Subcutaneous abdominal adipose tissue (tissue), 5 donors: ENCODE results near the gene NDUFA8.
A peak's percentile ranks its signal among the peaks of the same experiment; 100 is the strongest.

Source experiments
- H3K27ac ChIP-seq: one replicate; pipeline ENCODE4 v1.7.0; 2013; ENCODE audit warnings: low read depth, mild to moderate bottlenecking, inconsistent platforms, low read length, moderate library complexity
- H3K27me3 ChIP-seq, 5 donors: one replicate each; pipeline ENCODE4 v1.7.0; 2013; ENCODE audit warnings: low read length in 5 of 5, inconsistent platforms in 1 of 5; ENCODE audit not compliant: control insufficient read depth in 5 of 5, insufficient read depth in 4 of 5
- H3K36me3 ChIP-seq, 5 donors: one replicate each; pipeline ENCODE4 v1.7.0; 2013; ENCODE audit warnings: low read length in 5 of 5; ENCODE audit not compliant: control insufficient read depth in 5 of 5, insufficient read depth in 5 of 5
- H3K4me1 ChIP-seq, 5 donors: one replicate each; pipeline ENCODE4 v1.7.0; 2013; ENCODE audit warnings: low read length in 5 of 5, mild to moderate bottlenecking in 3 of 5, moderate library complexity in 1 of 5; ENCODE audit not compliant: control insufficient read depth in 5 of 5, insufficient read depth in 5 of 5
- H3K4me3 ChIP-seq, 5 donors: one replicate each; pipeline ENCODE4 v1.7.0; 2013; ENCODE audit warnings: low read length in 5 of 5, low read depth in 1 of 5
- H3K9ac ChIP-seq, 5 donors: one replicate each; pipeline ENCODE4 v1.7.0; 2013; ENCODE audit warnings: low read length in 5 of 5, mild to moderate bottlenecking in 4 of 5, moderate library complexity in 3 of 5
- H3K9me3 ChIP-seq, 5 donors: one replicate each; pipeline ENCODE4 v1.7.0; 2013; ENCODE audit warnings: low read length in 5 of 5; ENCODE audit not compliant: control insufficient read depth in 5 of 5
- donor health status: healthy.
- donor health status: healthy.
- donor health status: healthy.
- donor health status: healthy.
- donor health status: healthy.

Gene NDUFA8

DNA sequence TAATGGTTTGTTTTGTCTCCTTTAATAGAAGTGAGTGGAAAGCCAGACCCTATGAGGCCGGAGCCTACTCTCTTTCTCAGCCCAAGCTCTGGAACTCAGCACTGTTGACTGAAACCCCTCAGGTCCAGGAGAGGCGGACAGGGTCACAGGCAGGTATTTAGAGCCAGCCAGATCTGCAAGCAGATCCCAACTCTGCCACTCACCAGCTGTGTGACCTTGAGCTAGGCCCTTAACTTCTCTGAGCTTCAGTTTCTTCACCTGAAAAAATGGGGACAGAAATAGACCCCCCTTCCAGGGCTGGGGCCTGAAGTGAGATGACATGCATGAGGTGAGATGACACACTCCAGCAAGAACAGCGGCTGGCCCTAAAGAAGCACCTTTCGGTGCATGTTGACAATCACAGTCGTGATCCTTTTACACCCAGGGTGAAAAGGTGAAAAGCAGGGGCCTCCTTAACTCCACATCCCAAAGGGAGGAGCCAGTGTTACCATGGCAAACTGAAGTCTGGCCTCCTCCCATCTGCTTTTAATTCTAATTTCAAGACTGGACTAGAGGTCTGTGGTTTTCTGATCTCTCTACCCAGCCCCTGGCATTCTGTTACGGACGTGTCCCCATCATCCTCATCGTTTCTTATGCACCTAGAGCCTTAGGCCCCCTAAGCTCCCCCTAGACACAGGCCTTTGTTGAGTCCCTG is 27.3 kb upstream of the NDUFA8 start:
- Histone ChIP-seq H3K27ac (no peak overlapping the region), H3K4me3 (peak overlapping the region in 1 of 5 donors; percentile 2), H3K36me3 (no peaks in the 10 kb centered on the region), H3K9me3 (no peaks in the 10 kb centered on the region), H3K4me1 (peaks cover 5 to 16% (median 12%) of the 10 kb centered on the region in 5 donors), H3K27me3 (peaks cover 0 to 8% (median 3%) of the 10 kb centered on the region in 5 donors), H3K9ac (peak overlapping the region in 1 of 5 donors; percentile 25)

DNA sequence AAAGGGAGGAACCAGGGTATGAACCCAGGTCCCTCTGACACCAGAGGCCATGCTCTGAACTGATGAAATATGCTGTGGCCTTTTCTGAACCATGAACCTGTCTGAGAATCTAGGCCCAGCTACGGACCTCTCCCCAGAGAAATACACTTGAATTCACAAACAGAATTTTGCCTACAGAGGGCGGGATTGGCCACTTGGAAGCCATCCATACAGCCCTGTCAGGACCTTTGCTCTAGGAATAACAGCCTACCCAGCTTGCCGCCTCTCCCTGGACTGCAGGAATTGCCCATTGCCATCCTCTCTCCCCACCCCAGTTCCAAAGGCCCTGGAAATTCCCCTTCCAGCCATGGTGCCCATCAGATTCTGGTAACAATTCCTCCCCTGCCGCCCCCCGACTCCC is 26.7 kb upstream of the NDUFA8 start:
- no peak overlapping the region for H3K27ac ChIP-seq
- H3K27me3 ChIP-seq = peaks cover 0 to 9% (median 3%) of the 10 kb centered on the region in 5 donors
- H3K4me3 ChIP-seq = peak overlapping the region in 1 of 5 donors; percentile 2
- H3K36me3 ChIP-seq = no peaks in the 10 kb centered on the region
- H3K9ac ChIP-seq = peak overlapping the region in 2 of 5 donors; percentile 27 to 35
- H3K4me1 ChIP-seq = peaks cover 5 to 16% (median 12%) of the 10 kb centered on the region in 5 donors
- no peaks in the 10 kb centered on the region for H3K9me3 ChIP-seq

DNA sequence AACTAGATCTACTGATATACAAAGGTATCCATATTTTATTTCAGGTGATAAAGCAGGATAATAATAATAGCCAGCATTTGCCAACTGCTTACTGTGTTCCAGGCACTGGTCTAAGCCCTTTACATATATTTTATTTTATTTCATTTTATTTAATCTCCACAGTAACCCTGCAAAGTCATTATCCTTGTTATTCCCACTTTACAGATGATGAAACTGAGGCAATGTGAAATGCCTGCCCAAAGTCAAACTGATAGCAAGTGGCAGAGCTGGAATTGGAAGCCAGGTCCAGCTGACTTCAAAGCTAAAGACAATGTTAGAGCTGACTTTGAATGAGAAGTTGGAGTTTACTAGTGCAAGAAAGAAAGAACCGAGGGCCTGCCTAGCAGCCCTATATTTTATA is 25.0 kb upstream of the NDUFA8 start:
- H3K9me3 ChIP-seq = no peaks in the 10 kb centered on the region
- peaks cover 0 to 9% (median 3%) of the 10 kb centered on the region in 5 donors for H3K27me3 ChIP-seq
- H3K36me3 ChIP-seq = no peaks in the 10 kb centered on the region

DNA sequence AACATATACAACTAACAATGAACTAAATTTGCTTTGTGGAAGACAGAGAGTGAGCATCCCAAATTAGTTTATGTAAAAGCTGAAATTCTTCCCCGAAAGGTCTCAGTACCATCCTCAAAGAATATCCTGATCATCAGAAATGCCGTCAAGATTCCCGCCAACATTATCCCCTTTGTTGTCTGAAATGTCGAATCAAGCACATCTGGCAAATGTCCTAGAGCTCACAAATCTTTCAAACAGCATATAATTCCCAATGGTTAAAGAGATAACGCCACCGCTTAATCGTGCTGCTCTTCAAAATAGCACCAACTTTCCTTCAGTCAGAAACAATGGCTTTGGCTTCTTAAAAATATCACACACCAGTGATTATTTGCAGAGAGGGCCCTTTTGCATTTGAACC is 23.9 kb upstream of the NDUFA8 start:
- Histone ChIP-seq H3K27ac (no peak overlapping the region), H3K9ac (no peak overlapping the region), H3K36me3 (no peaks in the 10 kb centered on the region), H3K4me3 (no peak overlapping the region), H3K4me1 (peaks cover 1 to 22% (median 14%) of the 10 kb centered on the region in 5 donors), H3K9me3 (no peaks in the 10 kb centered on the region), H3K27me3 (peaks cover 0 to 9% (median 3%) of the 10 kb centered on the region in 5 donors)

More for the DNA sequence above, 25.0 kb upstream of the NDUFA8 start:
- no peak overlapping the region for H3K9ac ChIP-seq
- peaks cover 1 to 16% (median 14%) of the 10 kb centered on the region in 5 donors for H3K4me1 ChIP-seq
- no peak overlapping the region for H3K4me3 ChIP-seq
- H3K27ac ChIP-seq = no peak overlapping the region

DNA sequence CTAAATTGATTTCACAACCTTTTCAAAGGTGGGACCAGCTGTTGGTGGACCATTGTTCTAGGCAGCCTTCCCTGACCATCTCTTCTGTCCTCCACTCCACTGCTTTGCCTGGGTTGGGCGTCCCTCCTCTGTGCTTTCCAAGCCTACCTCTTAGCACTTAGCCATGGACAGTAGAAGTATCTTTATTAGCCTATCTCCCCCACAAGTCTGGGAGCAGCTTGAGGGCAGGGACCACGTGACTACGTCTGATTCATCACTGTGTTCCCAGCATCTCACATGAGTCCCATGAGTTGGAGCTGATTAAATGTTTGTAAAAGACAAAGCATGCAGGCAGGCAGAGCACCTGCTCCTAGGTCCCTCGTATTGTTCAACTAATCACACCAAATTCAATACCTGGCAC is 21.1 kb upstream of the NDUFA8 start:
- H3K4me3 ChIP-seq = no peak overlapping the region
- H3K27ac ChIP-seq = no peak overlapping the region
- no peak overlapping the region for H3K9ac ChIP-seq
- H3K36me3 ChIP-seq = no peaks in the 10 kb centered on the region
- H3K27me3 ChIP-seq = peaks cover 0 to 9% (median 3%) of the 10 kb centered on the region in 5 donors
- no peaks in the 10 kb centered on the region for H3K9me3 ChIP-seq
- H3K4me1 ChIP-seq = peaks cover 0 to 8% (median 0%) of the 10 kb centered on the region in 5 donors

DNA sequence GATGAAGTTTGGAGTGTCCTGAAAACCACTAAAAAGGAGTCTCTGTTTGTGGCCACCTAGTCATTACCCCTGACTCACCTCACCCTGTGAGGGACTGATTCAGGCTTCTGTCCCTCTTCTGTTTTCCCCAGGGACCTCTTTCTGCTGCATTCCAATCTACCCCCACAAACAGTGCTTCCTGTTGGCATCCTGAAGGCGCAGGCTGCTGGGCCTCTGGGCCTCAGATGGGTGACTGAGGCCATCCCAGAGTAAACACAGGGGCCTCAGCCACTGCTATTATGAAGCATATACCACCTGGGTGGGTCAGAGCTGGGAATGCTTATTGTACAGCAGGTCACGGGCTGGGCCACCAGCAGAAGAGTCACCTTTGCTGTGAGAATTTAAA is 20.1 kb upstream of the NDUFA8 start:
- Histone ChIP-seq H3K27ac (no peak overlapping the region), H3K27me3 (peaks cover 0 to 9% (median 3%) of the 10 kb centered on the region in 5 donors), H3K36me3 (no peaks in the 10 kb centered on the region), H3K4me3 (no peak overlapping the region), H3K4me1 (peaks cover 0 to 6% (median 0%) of the 10 kb centered on the region in 5 donors), H3K9ac (no peak overlapping the region), H3K9me3 (no peaks in the 10 kb centered on the region)

DNA sequence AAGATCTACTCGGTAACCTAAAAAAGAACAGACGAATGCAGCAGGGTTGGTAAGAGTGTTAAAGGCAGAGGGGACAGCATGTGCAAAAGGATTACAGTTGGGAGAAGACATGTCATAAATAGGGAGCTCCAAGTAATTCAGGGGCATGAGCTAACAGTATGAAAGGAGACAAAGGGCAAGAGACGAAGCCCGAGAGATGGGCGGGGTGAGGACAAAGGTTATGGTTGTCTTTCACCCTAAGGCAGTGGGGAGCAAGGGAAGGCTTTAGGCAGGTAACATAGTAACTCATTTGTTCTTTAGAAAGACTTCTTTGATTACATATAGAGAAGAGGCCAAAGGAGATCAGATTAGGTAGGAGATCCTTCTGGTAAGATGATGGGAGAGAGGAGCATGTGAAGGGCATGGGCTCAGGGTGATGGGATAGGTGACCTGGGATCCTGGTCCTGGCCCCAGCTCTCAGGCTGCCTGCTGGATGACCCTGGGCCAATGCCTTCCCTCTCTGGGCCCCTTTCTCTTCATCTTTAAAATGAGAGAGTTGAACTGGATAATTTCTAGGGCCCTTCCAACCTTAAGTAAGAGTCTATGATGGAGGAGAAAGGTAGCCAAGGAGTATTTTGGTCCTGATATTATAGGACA is 19.6 kb upstream of the NDUFA8 start:
- H3K4me3 ChIP-seq = no peak overlapping the region
- H3K4me1 ChIP-seq = peaks cover 0 to 6% (median 0%) of the 10 kb centered on the region in 5 donors
- no peak overlapping the region for H3K9ac ChIP-seq
- peaks cover 0 to 9% (median 3%) of the 10 kb centered on the region in 5 donors for H3K27me3 ChIP-seq
- no peak overlapping the region for H3K27ac ChIP-seq
- no peaks in the 10 kb centered on the region for H3K9me3 ChIP-seq
- H3K36me3 ChIP-seq = no peaks in the 10 kb centered on the region

DNA sequence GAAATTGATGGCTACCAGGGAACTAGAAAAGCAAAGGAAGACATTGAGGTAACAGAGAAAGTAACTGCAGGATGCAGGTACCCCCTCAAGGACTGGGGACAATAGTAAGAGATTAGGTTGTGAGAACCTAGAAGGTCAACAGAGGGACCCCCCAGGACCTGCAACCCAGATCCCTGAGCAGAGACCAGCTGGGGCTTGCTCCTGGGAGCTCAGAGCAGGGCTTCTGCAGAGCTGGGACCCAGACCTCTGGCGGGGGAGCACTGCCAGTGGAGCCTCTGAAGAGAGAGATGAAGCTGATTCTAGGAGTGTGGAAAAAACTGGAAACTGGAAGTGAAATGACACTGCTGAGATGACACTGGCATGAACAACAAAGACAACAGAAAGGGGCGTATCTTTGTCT is 17.3 kb upstream of the NDUFA8 start:
- peaks cover 0 to 6% (median 2%) of the 10 kb centered on the region in 5 donors for H3K27me3 ChIP-seq
- H3K4me3 ChIP-seq = no peak overlapping the region
- no peaks in the 10 kb centered on the region for H3K36me3 ChIP-seq
- H3K4me1 ChIP-seq = peaks cover 0 to 6% (median 0%) of the 10 kb centered on the region in 5 donors
- no peak overlapping the region for H3K9ac ChIP-seq
- no peak overlapping the region for H3K27ac ChIP-seq
- H3K9me3 ChIP-seq = no peaks in the 10 kb centered on the region

- H3K9ac ChIP-seq = no peak overlapping the region
- no peak overlapping the region for H3K4me3 ChIP-seq
- no peaks in the 10 kb centered on the region for H3K9me3 ChIP-seq
- peaks cover 0 to 10% (median 5%) of the 10 kb centered on the region in 5 donors for H3K27me3 ChIP-seq
- H3K4me1 ChIP-seq = peaks cover 0 to 10% (median 0%) of the 10 kb centered on the region in 5 donors
- H3K36me3 ChIP-seq = no peaks in the 10 kb centered on the region
- no peak overlapping the region for H3K27ac ChIP-seq
Measured at GRCh38 chr9:122173670-122174069, 14.1 kb upstream of the NDUFA8 start.

DNA sequence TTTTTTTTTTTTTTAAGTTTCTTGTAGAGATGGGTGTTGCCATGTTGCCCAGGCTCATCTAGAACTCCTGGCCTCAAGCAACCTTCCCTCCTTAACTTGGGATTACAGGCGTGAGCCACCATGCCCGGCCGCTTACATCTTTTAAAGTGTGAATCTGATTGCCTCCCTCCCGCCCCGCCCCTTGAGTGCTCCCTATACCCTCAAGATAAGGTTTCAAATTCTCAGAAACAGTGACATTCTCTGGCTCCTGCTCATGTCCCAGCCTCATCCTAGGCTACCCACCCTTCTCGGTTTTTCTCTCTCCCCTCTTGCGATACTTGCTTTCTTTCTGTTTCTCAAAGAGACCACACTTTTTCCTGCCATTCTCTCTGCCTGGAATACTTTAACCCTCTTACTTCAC is 12.6 kb upstream of the NDUFA8 start:
- Histone ChIP-seq H3K4me1 (peaks cover 0 to 20% (median 0%) of the 10 kb centered on the region in 5 donors), H3K4me3 (no peak overlapping the region), H3K27me3 (peaks cover 0 to 10% (median 5%) of the 10 kb centered on the region in 5 donors), H3K9me3 (no peaks in the 10 kb centered on the region), H3K9ac (no peak overlapping the region), H3K27ac (no peak overlapping the region), H3K36me3 (no peaks in the 10 kb centered on the region)
